ENCODE data around the gene TRIM77.
"Not testable (repeated sequence)": the region's sequence is repeated elsewhere in the genome, so short reads cannot be mapped to it uniquely, and the experiment has no call there.

TRIM77 gene

DNA sequence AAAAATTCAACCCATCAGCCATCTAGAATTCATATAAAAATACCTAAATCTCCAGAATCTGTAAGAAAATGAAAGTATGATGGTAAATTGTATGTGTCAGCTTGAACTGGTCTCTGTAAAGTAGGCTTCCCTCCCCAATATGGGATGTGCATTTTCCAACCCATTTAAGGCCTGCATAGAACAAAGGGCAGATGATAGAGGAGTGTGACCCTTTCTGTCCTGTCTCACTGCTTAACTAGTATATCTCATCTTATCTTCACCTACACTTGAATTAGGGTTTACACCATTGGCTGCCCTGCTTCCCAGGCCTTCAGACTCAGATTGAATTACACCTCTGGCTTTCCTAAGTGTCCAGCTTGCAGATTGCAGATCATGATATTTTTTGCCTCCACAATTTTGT, 40.7 kb downstream of the TRIM77 start:
- not testable (repeated sequence) for H3K27me3 Mint-ChIP-seq, ATAC-seq

More for the DNA sequence above, 40.7 kb downstream of the TRIM77 start:
- H3K36me3 Mint-ChIP-seq, H3K9me3 Mint-ChIP-seq, H3K27ac Mint-ChIP-seq, H3K4me3 Mint-ChIP-seq, H3K4me1 Mint-ChIP-seq: not testable (repeated sequence)

Measured in stimulated activated memory B cell treated with anti-CD40 and anti-IgM and Interleukin-4, amounts not matched to agents 10 μg/mL and 1 μg/mL and 100 μg/mL, for 72 hours (primary cell).